ENCODE measurements around the gene MYO3B. TPM values are rescaled to one million over a fixed set of nuclear protein-coding genes. Genes with fewer than 3 reads are reported as not detected.

MYO3B gene
- total RNA-seq, 4 donors from 2014 or later: not detected

- DNase-seq (ENCODE audit: low spot score) (no peak), ATAC-seq (ENCODE audit: low FRiP score) (no peak)
- no peak for TF ChIP-seq CTCF (IDR thresholded peaks at IDR 0.05)
Observed at GRCh38 chr2:170291474-170291873, 113.5 kb downstream of the MYO3B start.

- DNase-seq (ENCODE audit: low spot score): no peak
- no peak for ATAC-seq (ENCODE audit: low FRiP score)
- no peak for TF ChIP-seq CTCF (IDR thresholded peaks at IDR 0.05)
Observed at GRCh38 chr2:170292415-170292814, 114.5 kb downstream of the MYO3B start.

- DNase-seq (ENCODE audit: low spot score): no peak
- no peak for TF ChIP-seq CTCF (IDR thresholded peaks at IDR 0.05)
- ATAC-seq (ENCODE audit: low FRiP score): no peak
Observed at GRCh38 chr2:170297496-170297895, 119.5 kb downstream of the MYO3B start.

GRCh38 chr2:170298115-170298514 lies 120.2 kb downstream of the MYO3B start:
- TF ChIP-seq CTCF (IDR thresholded peaks at IDR 0.05): no peak
- ATAC-seq (ENCODE audit: low FRiP score) (no peak), DNase-seq (ENCODE audit: low spot score) (no peak)

GRCh38 chr2:170298861-170299429 lies 121.0 kb downstream of the MYO3B start:
- DNase-seq (ENCODE audit: low spot score) (no peak), ATAC-seq (ENCODE audit: low FRiP score) (no peak)
- no peak for TF ChIP-seq CTCF (IDR thresholded peaks at IDR 0.05)

GRCh38 chr2:170300993-170301392 lies 123.0 kb downstream of the MYO3B start:
- ATAC-seq (ENCODE audit: low FRiP score) (no peak), DNase-seq (ENCODE audit: low spot score) (no peak)
- no peak for TF ChIP-seq CTCF (IDR thresholded peaks at IDR 0.05)

- ATAC-seq (ENCODE audit: low FRiP score): no peak
Observed at GRCh38 chr2:170301626-170302025, 123.7 kb downstream of the MYO3B start.

More at GRCh38 chr2:170301626-170302025, 123.7 kb downstream of the MYO3B start:
- TF ChIP-seq CTCF (IDR thresholded peaks at IDR 0.05): no peak
- DNase-seq (ENCODE audit: low spot score): no peak
